GM04503 (cell line): ENCODE data around the gene HAAO.

ENCODE experiments used
- DNase-seq: peaks from one replicate; pipeline ENCODE4 v3.0.0-alpha.2; 2012; ENCODE audit warnings: low read depth

The HAAO gene

GRCh38 chr2:42793334-42794270 is 1.2 kb upstream of the HAAO start:
- DNase-seq = no peak

GRCh38 chr2:42792087-42792582 is 248 bp downstream of the HAAO start:
- no peak for DNase-seq

GRCh38 chr2:42791606-42792005 is 777 bp downstream of the HAAO start:
- no peak for DNase-seq

GRCh38 chr2:42789751-42790150 is 2.6 kb downstream of the HAAO start:
- DNase-seq = no peak

- DNase-seq = no peak
Observed at GRCh38 chr2:42788882-42789281, 3.5 kb downstream of the HAAO start.

GRCh38 chr2:42788478-42788793 is 3.9 kb downstream of the HAAO start:
- DNase-seq = no peak

- DNase-seq = no peak
Observed at GRCh38 chr2:42787788-42788477, 4.5 kb downstream of the HAAO start.

GRCh38 chr2:42787424-42787787 is 5.0 kb downstream of the HAAO start:
- no peak for DNase-seq

GRCh38 chr2:42786561-42787345 is 5.6 kb downstream of the HAAO start:
- DNase-seq = no peak

- DNase-seq = no peak
Observed at GRCh38 chr2:42784204-42784880, 8.0 kb downstream of the HAAO start.

- DNase-seq = no peak
Observed at GRCh38 chr2:42783511-42783910, 8.9 kb downstream of the HAAO start.

- no peak for DNase-seq
Observed at GRCh38 chr2:42781181-42781580, 11.2 kb downstream of the HAAO start.

- no peak for DNase-seq
Observed at GRCh38 chr2:42777883-42778805, 14.2 kb downstream of the HAAO start.

- DNase-seq = no peak
Observed at GRCh38 chr2:42775810-42776209, 16.6 kb downstream of the HAAO start.

- DNase-seq = no peak
Observed at GRCh38 chr2:42775186-42775585, 17.2 kb downstream of the HAAO start.

- no peak for DNase-seq
Observed at GRCh38 chr2:42771546-42772153, 20.7 kb downstream of the HAAO start.

- no peak for DNase-seq
Observed at GRCh38 chr2:42770288-42771131, 21.9 kb downstream of the HAAO start.

- DNase-seq = no peak
Observed at GRCh38 chr2:42769583-42770287, 22.6 kb downstream of the HAAO start.

GRCh38 chr2:42768706-42769256 is 23.6 kb downstream of the HAAO start:
- no peak for DNase-seq
